ENCODE data around the gene FLRT1.

The FLRT1 gene

GRCh38 chr11:64068705-64069400 is 33.1 kb downstream of the FLRT1 start:
- DNase-seq = no peak

DNA sequence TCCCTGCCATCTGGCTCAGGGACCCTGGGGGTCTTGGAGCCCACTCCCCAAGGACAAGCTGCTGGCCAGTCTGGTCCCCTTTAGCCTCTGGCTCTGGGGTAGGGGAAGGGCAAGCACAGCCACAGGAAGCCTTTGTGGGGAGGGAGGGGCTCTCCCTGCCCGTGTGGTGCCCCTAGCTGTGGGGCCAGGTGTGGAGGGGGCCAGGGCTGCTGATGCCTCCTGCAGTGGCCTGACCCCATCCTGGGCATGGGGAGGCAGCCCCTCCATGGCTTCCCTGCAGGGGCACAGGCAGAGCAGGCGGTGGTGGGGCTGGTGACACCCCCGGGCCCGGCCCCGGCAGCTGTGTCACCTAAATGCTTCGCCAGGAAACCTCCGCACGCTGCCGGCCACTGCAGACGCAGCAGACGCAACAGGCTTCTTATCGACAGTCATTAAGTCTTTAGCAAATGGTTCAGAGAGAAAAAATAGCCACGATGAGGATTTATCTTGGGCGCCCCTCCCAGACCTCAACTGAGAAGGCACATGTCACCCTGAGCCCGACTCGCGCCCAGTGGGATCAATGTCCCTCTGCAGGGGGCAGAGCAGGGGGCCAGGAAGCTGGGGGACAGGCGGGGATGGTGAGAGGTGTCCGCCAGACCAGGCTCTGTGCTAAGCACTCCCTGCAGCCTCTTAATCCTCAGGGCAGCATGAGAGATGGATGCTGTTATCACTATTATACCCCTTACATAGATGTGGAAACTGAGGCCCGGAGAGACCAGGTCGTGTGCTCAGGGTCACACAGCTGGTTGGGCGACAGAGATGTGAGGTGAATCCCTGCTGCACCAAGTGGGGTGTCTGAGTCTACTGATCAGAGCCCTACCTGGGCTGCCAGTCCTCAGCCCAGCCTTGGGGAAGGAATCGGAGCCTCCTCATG is 33.9 kb downstream of the FLRT1 start:
- no peak for DNase-seq

GRCh38 chr11:64070314-64070681 is 34.6 kb downstream of the FLRT1 start:
- no peak for DNase-seq

DNA sequence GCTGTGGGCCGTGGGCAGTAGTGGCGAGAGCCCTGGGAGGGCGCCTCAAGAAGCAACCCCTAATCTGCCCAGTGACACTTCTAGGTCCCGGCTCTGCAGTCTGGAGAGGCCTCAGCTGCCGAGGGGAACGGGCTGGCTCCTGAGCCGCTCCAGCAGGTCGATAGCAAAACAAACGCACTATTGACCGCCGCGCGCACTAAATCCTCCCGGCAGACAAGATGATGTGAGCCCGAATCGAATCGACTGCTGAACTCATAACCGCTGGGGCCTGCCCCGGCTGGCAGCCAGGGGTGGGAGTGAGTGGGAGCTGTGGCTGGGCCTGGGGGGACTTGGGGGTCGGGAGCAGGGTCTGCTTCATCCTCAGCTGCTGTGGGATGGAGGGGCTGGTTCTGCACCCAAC is 36.1 kb downstream of the FLRT1 start:
- no peak for DNase-seq

GRCh38 chr11:64072403-64072802 is 36.7 kb downstream of the FLRT1 start:
- DNase-seq = no peak

DNA sequence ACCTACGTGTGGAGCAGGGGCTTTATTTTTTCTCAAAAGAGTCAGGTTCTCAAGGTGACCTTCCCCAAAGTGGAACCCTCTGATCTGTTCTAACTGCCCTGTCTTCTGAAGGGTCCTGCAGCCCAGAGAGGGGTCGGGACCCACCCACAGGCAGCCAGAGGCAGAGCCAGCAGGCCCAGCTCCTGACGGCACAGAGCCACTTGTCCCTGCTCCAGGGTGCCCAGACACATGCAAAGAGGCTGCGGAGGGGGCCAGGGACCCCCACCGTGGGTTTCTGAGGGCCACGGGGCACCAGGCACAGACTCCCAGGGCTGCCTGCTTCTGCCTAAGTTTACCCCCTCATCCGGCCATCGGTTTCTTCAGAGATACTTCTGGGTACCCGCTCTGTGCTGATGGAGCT is 37.1 kb downstream of the FLRT1 start:
- no peak for DNase-seq

GRCh38 chr11:64073542-64073941 is 37.8 kb downstream of the FLRT1 start:
- no peak for DNase-seq

DNA sequence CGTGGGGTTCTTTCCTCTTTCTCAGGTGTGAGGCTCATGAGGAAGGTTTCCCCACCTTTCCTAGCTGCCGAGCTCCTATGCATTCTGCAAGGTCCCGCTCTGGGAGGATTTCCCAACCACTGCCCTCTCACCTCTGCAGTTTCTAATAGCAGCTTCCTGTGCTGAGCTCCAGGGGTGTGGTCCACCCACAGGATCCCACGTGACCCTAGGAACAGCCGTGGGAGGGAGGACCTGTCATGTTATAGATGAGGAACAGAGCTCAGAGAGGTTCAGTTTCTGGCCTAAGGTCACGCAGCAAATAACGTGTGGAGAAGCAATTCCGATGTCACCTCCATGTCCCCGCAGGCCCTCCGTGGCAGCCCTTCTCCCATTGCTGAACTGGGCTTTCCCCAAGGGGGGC is 38.5 kb downstream of the FLRT1 start:
- DNase-seq = peak; percentile 47

GRCh38 chr11:64076758-64077157 is 41.0 kb downstream of the FLRT1 start:
- DNase-seq = no peak

GRCh38 chr11:64077607-64078006 is 41.9 kb downstream of the FLRT1 start:
- no peak for DNase-seq

DNA sequence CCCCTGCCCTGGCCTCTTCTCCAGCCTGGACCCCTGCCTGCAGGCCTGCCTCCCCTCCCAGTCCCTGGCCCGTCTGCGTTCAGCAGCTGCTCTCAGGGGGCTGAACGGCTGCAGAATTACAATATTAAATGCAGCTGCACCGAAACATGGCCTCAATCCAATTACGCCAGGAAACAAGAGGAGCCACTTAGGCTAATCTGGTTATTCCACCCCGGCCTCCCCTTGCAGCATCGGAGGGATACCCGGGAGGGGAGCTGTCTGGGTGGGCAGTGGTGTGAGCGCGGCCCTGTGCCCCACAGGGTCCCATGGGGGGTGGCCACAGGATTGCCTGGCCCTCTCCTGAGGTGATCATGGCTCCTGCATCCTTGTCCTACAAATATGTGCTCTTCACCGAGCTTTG is 42.6 kb downstream of the FLRT1 start:
- DNase-seq = no peak

GRCh38 chr11:64078905-64079304 is 43.2 kb downstream of the FLRT1 start:
- DNase-seq = no peak

- DNase-seq = no peak
These were observed 44.7 kb downstream of the FLRT1 start for GRCh38 chr11:64080390-64080789.

GRCh38 chr11:64081745-64082442 is 46.2 kb downstream of the FLRT1 start:
- no peak for DNase-seq

DNA sequence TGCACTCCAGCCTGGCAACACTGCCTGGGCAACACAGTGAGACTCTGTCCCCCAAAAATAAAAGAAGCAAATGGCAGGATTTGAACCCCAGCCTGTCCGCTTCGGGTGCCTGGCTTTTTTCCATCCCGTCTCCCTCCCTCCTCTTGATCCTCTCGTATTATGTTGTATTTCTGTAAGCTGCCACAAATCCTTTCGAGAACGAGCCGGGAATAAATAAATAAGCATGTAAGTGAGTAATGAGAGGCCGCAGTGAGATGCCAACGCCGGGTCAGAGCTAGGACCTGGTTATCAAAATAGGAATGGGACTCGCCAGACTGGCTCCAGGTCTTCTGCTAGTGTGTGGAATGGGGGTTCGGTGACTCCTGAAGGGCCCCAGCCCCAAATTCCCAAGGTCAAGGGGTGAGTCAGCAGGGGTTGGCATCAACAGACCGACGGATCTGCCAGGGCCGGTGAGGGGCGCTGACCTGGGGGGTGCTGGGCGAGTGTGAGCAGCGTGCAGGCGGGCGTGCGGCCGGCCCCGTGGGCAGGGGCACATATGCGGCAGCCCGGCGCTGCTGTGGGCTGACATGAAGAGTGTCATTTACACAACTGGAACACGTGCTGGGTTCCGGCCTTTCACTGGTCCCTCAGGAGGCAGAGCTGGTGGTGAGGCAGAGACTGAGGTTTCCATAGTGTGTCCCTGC is 47.8 kb downstream of the FLRT1 start:
- no peak for DNase-seq

DNA sequence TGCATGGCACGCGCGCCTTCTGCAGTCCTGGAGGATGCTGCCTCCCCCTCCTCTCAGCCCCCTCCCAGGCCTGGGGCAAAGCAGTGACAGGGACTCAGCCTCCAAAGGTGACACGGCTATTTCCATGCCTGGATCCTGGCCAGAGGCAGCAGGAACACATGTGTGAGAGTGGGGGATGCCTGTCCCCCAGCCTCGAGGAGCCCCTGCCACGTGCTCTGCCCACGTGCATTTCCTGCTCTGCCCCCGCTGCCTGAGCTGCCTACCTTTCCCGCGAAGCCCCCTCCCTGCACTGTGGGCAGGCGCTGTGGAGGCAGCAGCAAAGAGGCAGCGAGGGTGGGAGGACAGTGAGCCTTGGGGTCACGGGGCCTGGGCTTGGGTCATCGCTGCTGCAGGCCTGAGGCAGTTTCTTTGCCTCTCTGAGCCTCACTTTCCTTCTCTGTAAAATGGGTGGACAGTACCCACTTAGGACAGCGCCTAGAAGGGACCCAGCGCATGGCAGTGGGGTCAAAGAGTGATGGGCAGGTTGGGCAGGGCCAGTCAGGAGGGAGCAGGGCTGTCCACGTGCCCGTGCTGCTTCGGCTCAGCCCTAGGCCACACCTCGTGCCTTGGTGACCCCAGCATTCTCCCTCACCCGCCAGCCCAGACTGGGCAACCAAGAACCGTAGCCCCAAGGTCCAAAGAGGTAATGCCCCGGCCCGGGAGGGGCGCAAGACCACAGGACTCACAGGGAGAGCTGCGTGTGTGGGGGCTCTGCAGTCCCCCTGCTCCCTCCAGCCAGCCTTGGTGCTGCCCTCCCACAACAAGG is 48.6 kb downstream of the FLRT1 start:
- DNase-seq = no peak

- DNase-seq = no peak
These were observed 49.4 kb downstream of the FLRT1 start for GRCh38 chr11:64084951-64085710.

Data from hematopoietic multipotent progenitor cell treated with erythropoietin and hydrocortisone succinate and interleukin-3 and kit ligand, for 4 days (in vitro differentiated cells).